Peyer's patch (tissue), 4 donors: Measurements from ENCODE around the gene C20orf202.

Experiments
- CTCF ChIP-seq, 6 experiments: fragments of 450-650 bp in 4 of 6; fragments of 200-600 bp in 2 of 6; sonication (generic) in 1 of 6; IDR thresholded peaks; one replicate each; pipeline ENCODE4 v1.5.1; 2017 to 2019; ENCODE audit warnings: antibody characterized with exemption in 6 of 6, mild to moderate bottlenecking in 3 of 6, moderate library complexity in 1 of 6
- POLR2A ChIP-seq, 2 donors: fragments of 450-650 bp; IDR thresholded peaks; one replicate each; pipeline ENCODE4 v1.5.1; 2017; ENCODE audit warnings: antibody characterized with exemption in 2 of 2, mild to moderate bottlenecking in 2 of 2, moderate library complexity in 2 of 2

- TF ChIP-seq CTCF (IDR thresholded peaks at IDR 0.05) (no peak), POLR2A (IDR thresholded peaks at IDR 0.05) (no peak)
Measured at GRCh38 chr20:1240549-1240948, 37.3 kb downstream of the C20orf202 start.
